Measurements from ENCODE around the gene LCORL.
"Not testable (repeated sequence)": the region's sequence is repeated elsewhere in the genome, so short reads cannot be mapped to it uniquely, and the experiment has no call there.

LCORL gene

DNA sequence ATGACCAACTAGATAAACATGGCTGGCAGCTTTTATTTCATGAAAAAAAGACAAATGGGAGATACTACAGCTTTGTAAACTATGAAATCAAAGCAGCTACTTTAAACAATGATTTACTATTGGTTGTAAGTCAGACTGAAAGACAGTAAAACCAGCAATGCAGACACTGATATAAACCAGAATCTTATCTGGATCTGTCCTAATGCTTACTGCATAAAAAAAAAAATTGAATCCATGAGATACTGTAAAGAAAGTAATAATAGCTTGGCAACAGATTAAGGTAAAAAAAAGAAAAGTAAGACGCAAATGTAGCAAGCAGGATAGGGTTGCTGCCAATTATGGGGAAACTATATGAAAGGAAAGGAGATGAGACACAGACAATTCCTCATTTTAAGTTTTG is 7.3 kb downstream of the LCORL start:
- Histone ChIP-seq H3K4me3 (ENCODE audit: low read depth in 1 of 2, low read length in 2 of 2) (no peak overlapping the region), H3K9me3 (ENCODE audit: control insufficient read depth in 1 of 2, low read length in 2 of 2) (no peaks in the 10 kb centered on the region), H3K4me1 (ENCODE audit: control insufficient read depth in 1 of 2, insufficient read depth in 2 of 2, low read length in 2 of 2) (peaks cover 2 to 4% of the 10 kb centered on the region in 2 donors), H3K36me3 (ENCODE audit: control insufficient read depth in 1 of 2, insufficient read depth in 2 of 2, low read length in 2 of 2) (no peaks in the 10 kb centered on the region), H3K27me3 (ENCODE audit: low read depth, low read length) (no peaks in the 10 kb centered on the region), H3K27ac (ENCODE audit: low read length) (no peak overlapping the region)

DNA sequence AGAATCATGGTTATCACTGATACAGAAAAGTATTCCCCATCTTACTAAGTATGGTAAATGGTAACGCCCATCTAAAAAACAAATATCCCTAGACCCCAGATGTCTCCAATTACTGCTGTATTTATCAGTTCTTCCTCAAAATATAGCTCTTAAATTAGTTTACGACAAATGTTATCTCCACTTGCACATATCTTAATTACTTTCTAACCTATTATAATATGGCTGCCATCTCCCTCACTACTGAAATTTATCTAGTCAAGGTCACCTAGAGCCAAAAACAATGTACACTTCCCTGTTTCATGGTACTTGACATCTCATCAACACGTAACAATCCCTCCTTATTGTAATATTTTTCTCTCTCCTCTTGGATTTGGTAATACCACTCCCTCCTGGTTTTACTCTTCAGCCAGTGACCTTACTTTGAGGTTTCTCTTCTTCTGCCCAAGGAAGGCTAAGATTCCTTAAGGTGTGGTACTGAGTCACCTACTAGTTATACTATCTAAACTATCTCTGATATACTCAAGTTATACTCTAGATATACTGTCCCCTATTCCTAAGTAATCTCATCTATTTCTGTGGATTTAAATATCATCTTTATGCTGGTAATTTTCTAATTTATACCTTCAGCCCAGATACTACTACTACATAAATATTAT is 8.6 kb downstream of the LCORL start:
- no peak overlapping the region for H3K27ac ChIP-seq (ENCODE audit: low read length)
- H3K4me3 ChIP-seq (ENCODE audit: low read depth in 1 of 2, low read length in 2 of 2), result no peak overlapping the region
- H3K36me3 ChIP-seq (ENCODE audit: control insufficient read depth in 1 of 2, insufficient read depth in 2 of 2, low read length in 2 of 2), result no peaks in the 10 kb centered on the region
- H3K27me3 ChIP-seq (ENCODE audit: low read depth, low read length), result no peaks in the 10 kb centered on the region
- H3K9me3 ChIP-seq (ENCODE audit: control insufficient read depth in 1 of 2, low read length in 2 of 2), result no peaks in the 10 kb centered on the region
- H3K4me1 ChIP-seq (ENCODE audit: control insufficient read depth in 1 of 2, insufficient read depth in 2 of 2, low read length in 2 of 2), result peaks cover 2 to 4% of the 10 kb centered on the region in 2 donors

DNA sequence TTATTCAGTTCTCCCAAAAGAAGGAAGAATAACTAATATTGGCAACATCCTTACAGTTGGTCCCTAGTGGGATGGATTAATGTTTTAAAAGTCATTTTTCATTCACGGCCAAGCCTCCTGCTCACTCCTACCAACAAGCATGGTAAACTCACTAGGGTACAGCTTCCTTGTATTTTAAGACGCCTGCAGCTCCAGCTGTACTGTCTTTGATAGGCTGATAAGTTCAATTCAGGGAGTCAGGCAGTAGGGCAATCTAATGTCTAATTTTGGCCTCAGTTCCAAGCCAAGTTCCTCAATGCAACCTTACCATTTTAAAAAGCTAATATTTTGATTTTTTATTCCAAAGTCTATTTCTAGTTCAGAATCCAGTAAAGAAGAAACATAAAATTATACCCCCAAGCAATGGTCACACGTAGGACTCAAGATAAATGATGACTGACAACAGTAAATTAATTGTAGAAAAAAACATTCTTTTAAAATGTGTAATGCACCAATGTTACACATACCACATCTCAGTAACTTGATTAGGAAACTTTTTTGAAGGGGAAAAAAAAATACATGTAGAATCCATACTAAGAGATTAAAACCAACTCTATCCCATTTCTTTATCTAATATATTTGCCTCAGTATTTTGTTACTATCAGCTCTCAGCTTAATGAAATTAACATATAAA is 9.3 kb downstream of the LCORL start:
- peaks cover 0 to 4% of the 10 kb centered on the region in 2 donors for H3K4me1 ChIP-seq (ENCODE audit: control insufficient read depth in 1 of 2, insufficient read depth in 2 of 2, low read length in 2 of 2)
- no peak overlapping the region for H3K4me3 ChIP-seq (ENCODE audit: low read depth in 1 of 2, low read length in 2 of 2)
- H3K27me3 ChIP-seq (ENCODE audit: low read depth, low read length), result no peaks in the 10 kb centered on the region
- no peak overlapping the region for H3K27ac ChIP-seq (ENCODE audit: low read length)
- no peaks in the 10 kb centered on the region for H3K9me3 ChIP-seq (ENCODE audit: control insufficient read depth in 1 of 2, low read length in 2 of 2)
- no peaks in the 10 kb centered on the region for H3K36me3 ChIP-seq (ENCODE audit: control insufficient read depth in 1 of 2, insufficient read depth in 2 of 2, low read length in 2 of 2)

DNA sequence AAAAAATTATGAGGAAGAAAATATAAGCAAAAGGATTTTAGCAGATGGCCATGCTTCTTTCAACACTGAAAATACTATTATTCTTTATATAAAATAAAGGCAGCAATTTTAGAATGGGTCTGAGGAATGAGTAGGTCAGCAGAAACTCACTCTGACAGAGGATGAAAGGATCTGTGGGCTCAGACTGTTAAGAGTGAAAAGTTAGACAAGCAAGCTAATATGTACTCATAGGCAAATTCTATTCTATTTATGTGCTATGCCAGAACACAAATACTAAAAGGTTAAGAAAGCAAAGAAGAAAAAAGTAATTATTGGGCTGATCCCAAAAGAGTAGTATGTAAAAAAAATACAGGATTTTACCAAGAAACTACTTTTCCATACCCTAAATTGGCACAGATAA is 13.9 kb downstream of the LCORL start:
- peaks cover 0 to 4% of the 10 kb centered on the region in 2 donors for H3K4me1 ChIP-seq (ENCODE audit: control insufficient read depth in 1 of 2, insufficient read depth in 2 of 2, low read length in 2 of 2)
- no peaks in the 10 kb centered on the region for H3K27me3 ChIP-seq (ENCODE audit: low read depth, low read length)
- H3K36me3 ChIP-seq (ENCODE audit: control insufficient read depth in 1 of 2, insufficient read depth in 2 of 2, low read length in 2 of 2), result no peaks in the 10 kb centered on the region
- H3K27ac ChIP-seq (ENCODE audit: low read length), result no peak overlapping the region
- no peaks in the 10 kb centered on the region for H3K9me3 ChIP-seq (ENCODE audit: control insufficient read depth in 1 of 2, low read length in 2 of 2)
- no peak overlapping the region for H3K4me3 ChIP-seq (ENCODE audit: low read depth in 1 of 2, low read length in 2 of 2)

DNA sequence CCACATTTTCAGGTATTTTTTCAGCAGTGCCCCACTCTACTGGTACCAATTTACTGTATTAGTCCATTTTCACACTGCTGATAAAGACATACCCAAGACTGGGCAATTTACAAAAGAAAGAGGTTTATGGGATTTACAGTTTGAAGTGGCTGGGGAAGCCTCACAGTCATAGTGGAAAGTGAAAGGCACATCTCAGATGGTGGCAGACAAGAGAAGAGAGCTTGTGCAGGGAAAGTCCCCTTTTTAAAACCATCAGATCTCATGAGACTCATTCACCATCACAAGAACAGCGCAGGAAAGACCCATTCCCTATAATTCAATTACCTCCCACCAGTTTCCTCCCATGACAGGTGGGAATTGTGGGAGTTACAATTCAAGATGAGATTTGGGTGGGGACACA is 15.1 kb downstream of the LCORL start:
- H3K27ac ChIP-seq (ENCODE audit: low read length); H3K4me1 ChIP-seq (ENCODE audit: control insufficient read depth in 1 of 2, insufficient read depth in 2 of 2, low read length in 2 of 2); H3K27me3 ChIP-seq (ENCODE audit: low read depth, low read length); H3K4me3 ChIP-seq (ENCODE audit: low read depth in 1 of 2, low read length in 2 of 2); H3K9me3 ChIP-seq (ENCODE audit: control insufficient read depth in 1 of 2, low read length in 2 of 2); H3K36me3 ChIP-seq (ENCODE audit: control insufficient read depth in 1 of 2, insufficient read depth in 2 of 2, low read length in 2 of 2): not testable (repeated sequence)

DNA sequence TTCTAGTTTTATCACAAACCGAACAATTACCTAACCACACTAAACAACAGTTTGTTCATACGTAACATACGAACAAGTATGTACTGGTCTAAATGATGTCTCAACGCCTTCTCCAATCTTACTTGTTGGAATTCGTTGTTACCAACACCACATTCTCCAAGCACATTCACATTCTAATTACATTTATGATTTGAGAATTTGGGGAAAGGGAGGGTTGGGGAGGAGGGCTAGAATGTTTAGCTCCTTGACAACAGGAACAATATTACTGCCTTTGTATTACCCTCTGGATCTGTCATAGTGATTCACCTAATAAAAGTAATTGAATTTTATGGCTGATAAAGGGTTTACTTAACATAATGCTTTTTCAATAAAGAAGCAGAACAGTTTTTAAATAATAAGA is 24.4 kb downstream of the LCORL start:
- no peaks in the 10 kb centered on the region for H3K4me1 ChIP-seq (ENCODE audit: control insufficient read depth in 1 of 2, insufficient read depth in 2 of 2, low read length in 2 of 2)

DNA sequence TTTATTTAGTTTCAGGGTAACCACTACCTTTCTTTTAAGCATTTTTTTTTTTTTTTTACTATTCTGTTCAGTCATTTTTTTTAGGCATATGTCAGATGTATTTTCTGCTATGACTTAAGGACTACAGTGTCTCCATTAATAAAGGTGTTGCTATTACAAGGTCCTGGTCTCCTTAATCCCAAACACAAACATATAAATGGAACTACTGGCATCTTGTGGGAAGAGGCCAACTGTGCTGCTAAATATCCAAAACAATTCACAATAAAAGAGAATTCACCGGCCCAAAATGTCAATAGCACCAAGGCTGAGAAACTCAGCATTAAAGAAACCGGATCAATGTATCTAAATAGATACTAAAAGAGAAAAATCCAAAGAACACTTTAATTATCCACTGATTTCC is 26.4 kb downstream of the LCORL start:
- Histone ChIP-seq H3K4me3 (ENCODE audit: low read depth in 1 of 2, low read length in 2 of 2) (no peak overlapping the region), H3K27ac (ENCODE audit: low read length) (no peak overlapping the region), H3K9me3 (ENCODE audit: control insufficient read depth in 1 of 2, low read length in 2 of 2) (no peaks in the 10 kb centered on the region), H3K27me3 (ENCODE audit: low read depth, low read length) (no peaks in the 10 kb centered on the region), H3K36me3 (ENCODE audit: control insufficient read depth in 1 of 2, insufficient read depth in 2 of 2, low read length in 2 of 2) (no peaks in the 10 kb centered on the region), H3K4me1 (ENCODE audit: control insufficient read depth in 1 of 2, insufficient read depth in 2 of 2, low read length in 2 of 2) (no peaks in the 10 kb centered on the region)

More for the DNA sequence above, 24.4 kb downstream of the LCORL start:
- H3K27me3 ChIP-seq (ENCODE audit: low read depth, low read length), result no peaks in the 10 kb centered on the region
- H3K36me3 ChIP-seq (ENCODE audit: control insufficient read depth in 1 of 2, insufficient read depth in 2 of 2, low read length in 2 of 2), result no peaks in the 10 kb centered on the region
- H3K27ac ChIP-seq (ENCODE audit: low read length), result no peak overlapping the region
- no peaks in the 10 kb centered on the region for H3K9me3 ChIP-seq (ENCODE audit: control insufficient read depth in 1 of 2, low read length in 2 of 2)
- H3K4me3 ChIP-seq (ENCODE audit: low read depth in 1 of 2, low read length in 2 of 2), result no peak overlapping the region

DNA sequence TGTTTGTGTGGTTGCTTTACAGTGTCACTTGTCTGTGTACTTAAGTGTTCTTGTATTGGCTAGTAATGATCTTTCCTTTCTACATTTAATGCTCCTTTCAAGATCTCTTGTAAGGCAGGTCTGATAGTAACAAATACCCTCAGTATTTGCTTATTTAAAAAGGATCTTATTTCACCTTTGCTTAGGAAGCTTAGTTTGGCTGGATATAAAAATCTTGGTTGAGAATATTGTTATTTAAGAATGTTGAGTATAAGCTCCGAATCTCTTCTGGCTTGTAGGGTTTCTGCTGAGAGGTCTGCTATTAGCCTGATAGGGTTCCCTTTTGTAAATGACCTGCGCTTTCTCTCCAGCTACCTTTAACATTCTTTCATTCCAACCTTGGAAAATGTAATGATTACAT is 35.7 kb downstream of the LCORL start:
- Histone ChIP-seq H3K36me3 (ENCODE audit: control insufficient read depth in 1 of 2, insufficient read depth in 2 of 2, low read length in 2 of 2) (no peaks in the 10 kb centered on the region), H3K27me3 (ENCODE audit: low read depth, low read length) (no peaks in the 10 kb centered on the region), H3K27ac (ENCODE audit: low read length) (no peak overlapping the region), H3K9me3 (ENCODE audit: control insufficient read depth in 1 of 2, low read length in 2 of 2) (no peaks in the 10 kb centered on the region), H3K4me3 (ENCODE audit: low read depth in 1 of 2, low read length in 2 of 2) (no peak overlapping the region), H3K4me1 (ENCODE audit: control insufficient read depth in 1 of 2, insufficient read depth in 2 of 2, low read length in 2 of 2) (no peaks in the 10 kb centered on the region)

DNA sequence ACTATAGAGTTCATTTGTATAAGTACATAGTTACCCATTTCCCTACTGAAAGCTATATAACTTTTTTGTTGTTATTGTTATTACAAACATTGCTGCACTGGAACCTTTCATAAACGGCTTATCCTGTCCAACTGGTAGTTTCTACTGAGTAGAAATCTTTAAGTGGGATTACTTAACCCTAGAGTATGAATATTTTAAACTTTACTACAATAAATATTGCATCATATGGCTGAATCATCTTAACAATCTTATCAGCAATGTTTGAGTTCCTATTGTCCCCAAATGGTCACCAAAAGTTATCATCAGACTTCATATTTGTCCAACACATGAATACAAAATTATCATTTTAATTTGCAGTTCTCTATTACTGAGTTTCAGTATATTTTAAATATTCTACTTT is 40.5 kb downstream of the LCORL start:
- Histone ChIP-seq H3K9me3 (ENCODE audit: control insufficient read depth in 1 of 2, low read length in 2 of 2) (no peaks in the 10 kb centered on the region), H3K27me3 (ENCODE audit: low read depth, low read length) (no peaks in the 10 kb centered on the region), H3K27ac (ENCODE audit: low read length) (no peak overlapping the region), H3K4me1 (ENCODE audit: control insufficient read depth in 1 of 2, insufficient read depth in 2 of 2, low read length in 2 of 2) (no peaks in the 10 kb centered on the region), H3K4me3 (ENCODE audit: low read depth in 1 of 2, low read length in 2 of 2) (no peak overlapping the region), H3K36me3 (ENCODE audit: control insufficient read depth in 1 of 2, insufficient read depth in 2 of 2, low read length in 2 of 2) (no peaks in the 10 kb centered on the region)

DNA sequence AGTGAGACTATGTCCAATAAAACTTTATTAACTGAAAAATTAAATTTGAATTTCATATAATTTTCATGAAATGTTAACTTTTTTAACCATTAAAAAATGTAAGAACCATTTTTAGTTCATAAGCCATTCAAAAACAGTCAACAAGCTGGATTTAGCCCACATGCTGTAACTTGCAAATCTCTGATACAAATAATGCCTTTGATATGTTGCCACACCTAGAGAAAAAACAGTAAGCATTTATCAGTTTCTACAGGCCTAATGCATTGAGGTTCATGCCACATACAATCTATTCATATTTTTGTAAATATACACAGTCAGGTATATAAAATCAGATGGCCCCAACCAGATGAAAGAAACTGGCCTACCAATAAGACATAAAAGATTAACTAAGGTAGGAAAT is 52.8 kb downstream of the LCORL start:
- Histone ChIP-seq H3K4me1 (ENCODE audit: control insufficient read depth in 1 of 2, insufficient read depth in 2 of 2, low read length in 2 of 2) (no peaks in the 10 kb centered on the region), H3K27me3 (ENCODE audit: low read depth, low read length) (no peaks in the 10 kb centered on the region), H3K4me3 (ENCODE audit: low read depth in 1 of 2, low read length in 2 of 2) (no peak overlapping the region), H3K9me3 (ENCODE audit: control insufficient read depth in 1 of 2, low read length in 2 of 2) (no peaks in the 10 kb centered on the region), H3K36me3 (ENCODE audit: control insufficient read depth in 1 of 2, insufficient read depth in 2 of 2, low read length in 2 of 2) (no peaks in the 10 kb centered on the region), H3K27ac (ENCODE audit: low read length) (no peak overlapping the region)

DNA sequence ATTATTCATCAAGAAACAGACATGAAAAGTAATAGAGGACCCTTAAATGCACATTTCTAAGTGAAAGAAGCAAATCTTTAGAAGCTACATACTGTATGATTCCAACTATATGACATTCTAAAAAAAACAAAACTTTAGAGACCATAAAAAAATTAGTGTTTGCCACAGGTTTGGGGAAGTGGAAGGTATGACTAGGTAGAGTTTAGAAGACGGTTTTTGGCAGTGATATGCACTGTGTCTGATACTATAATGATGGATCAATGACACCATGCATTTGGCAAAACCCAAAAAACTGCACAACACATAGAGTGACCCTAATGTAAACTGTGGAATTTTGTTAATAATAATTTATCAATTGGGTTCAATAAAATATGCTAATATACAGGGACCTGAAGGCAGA is 54.5 kb downstream of the LCORL start:
- H3K9me3 ChIP-seq (ENCODE audit: control insufficient read depth in 1 of 2, low read length in 2 of 2), result no peaks in the 10 kb centered on the region
- H3K27ac ChIP-seq (ENCODE audit: low read length), result no peak overlapping the region
- H3K4me3 ChIP-seq (ENCODE audit: low read depth in 1 of 2, low read length in 2 of 2), result no peak overlapping the region
- H3K27me3 ChIP-seq (ENCODE audit: low read depth, low read length), result no peaks in the 10 kb centered on the region
- H3K36me3 ChIP-seq (ENCODE audit: control insufficient read depth in 1 of 2, insufficient read depth in 2 of 2, low read length in 2 of 2), result no peaks in the 10 kb centered on the region
- H3K4me1 ChIP-seq (ENCODE audit: control insufficient read depth in 1 of 2, insufficient read depth in 2 of 2, low read length in 2 of 2), result no peaks in the 10 kb centered on the region

DNA sequence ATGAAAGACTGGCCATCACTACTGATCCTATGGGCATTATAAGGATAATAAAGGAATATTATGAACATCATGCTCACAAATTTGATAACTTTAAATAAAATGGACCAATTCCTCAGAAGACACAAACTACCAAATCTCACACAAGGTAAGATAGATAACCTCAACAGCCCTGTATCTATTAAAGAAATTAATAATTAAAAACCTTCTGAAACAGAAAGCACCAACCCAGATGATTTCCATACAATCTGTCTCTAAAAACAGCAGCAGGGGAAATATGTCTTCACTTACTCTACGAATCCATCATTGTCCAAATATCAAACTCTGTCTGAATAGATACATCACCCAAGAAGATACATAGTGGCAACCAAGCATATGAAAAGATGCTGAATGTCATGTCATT is 55.2 kb downstream of the LCORL start:
- H3K27me3 ChIP-seq (ENCODE audit: low read depth, low read length), result no peaks in the 10 kb centered on the region
- H3K36me3 ChIP-seq (ENCODE audit: control insufficient read depth in 1 of 2, insufficient read depth in 2 of 2, low read length in 2 of 2), result no peaks in the 10 kb centered on the region
- H3K9me3 ChIP-seq (ENCODE audit: control insufficient read depth in 1 of 2, low read length in 2 of 2), result no peaks in the 10 kb centered on the region
- no peaks in the 10 kb centered on the region for H3K4me1 ChIP-seq (ENCODE audit: control insufficient read depth in 1 of 2, insufficient read depth in 2 of 2, low read length in 2 of 2)
- H3K4me3 ChIP-seq (ENCODE audit: low read depth in 1 of 2, low read length in 2 of 2), result no peak overlapping the region
- no peak overlapping the region for H3K27ac ChIP-seq (ENCODE audit: low read length)

All from muscle layer of duodenum (tissue), 2 donors.